HepG2 (cell line): Measurements from ENCODE around the gene PLEKHA6. TPM values are rescaled to one million over a fixed set of nuclear protein-coding genes. Genes with fewer than 3 reads are reported as not detected.

Experiments used
- ATAD3A ChIP-seq: sonication (generic); formaldehyde crosslinking; IDR thresholded peaks from 2 replicates; pipeline ENCODE4 v1.4.0; 2020; ENCODE audit warnings: missing genetic modification reagents
- EP300 ChIP-seq, 3 experiments: sonication (generic) in 1 of 3; formaldehyde crosslinking in 1 of 3; IDR thresholded peaks; 2 replicates each; pipeline versions ENCODE4 v1.5.1 to v1.6.1; 2011 to 2020; ENCODE audit warnings: low read depth in 2 of 3, low read length in 2 of 3, borderline replicate concordance in 1 of 3, improper control_type of control experiment in 1 of 3, mild to moderate bottlenecking in 1 of 3, missing genetic modification reagents in 1 of 3, moderate library complexity in 1 of 3
- ETV6 ChIP-seq: sonication (generic); formaldehyde crosslinking; conservative IDR thresholded peaks from 2 replicates; pipeline ENCODE4 v1.4.0; 2020; ENCODE audit warnings: missing genetic modification reagents
- MTA1 ChIP-seq: sonication (generic); formaldehyde crosslinking; IDR thresholded peaks from 2 replicates; pipeline ENCODE4 v1.4.0; 2020; ENCODE audit warnings: missing genetic modification reagents, mild to moderate bottlenecking, borderline replicate concordance
- NCOA2 ChIP-seq: sonication (generic); formaldehyde crosslinking; IDR thresholded peaks from 2 replicates; pipeline ENCODE4 v1.8.0; 2022; ENCODE audit warnings: inconsistent platforms
- NFIC ChIP-seq: IDR thresholded peaks from 2 replicates; pipeline ENCODE4 v1.6.1; 2012; ENCODE audit warnings: mild to moderate bottlenecking, low read length, inconsistent platforms
- SOX5 ChIP-seq: IDR thresholded peaks from 2 replicates; pipeline ENCODE4 v1.6.1; 2016; ENCODE audit warnings: borderline replicate concordance
- SPEN ChIP-seq: sonication (generic); formaldehyde crosslinking; IDR thresholded peaks from 2 replicates; pipeline ENCODE4 v1.5.1; 2020; ENCODE audit warnings: low read depth, mild to moderate bottlenecking, missing genetic modification reagents
- SUZ12 ChIP-seq: fragments of 150-350 bp; IDR thresholded peaks from 2 replicates; pipeline ENCODE4 v1.6.1; 2014; ENCODE audit warnings: low read depth, low read length
- ZBTB20 ChIP-seq: sonication (generic); formaldehyde crosslinking; IDR thresholded peaks from 2 replicates; pipeline ENCODE4 v1.8.1; 2023; ENCODE audit warnings: missing genetic modification reagents, low read depth, mild to moderate bottlenecking, borderline replicate concordance
- ZFP36 ChIP-seq: fragments of 150-350 bp; IDR thresholded peaks from 2 replicates; pipeline ENCODE4 v1.6.1; 2018; ENCODE audit warnings: borderline replicate concordance, low read length, low read depth; ENCODE audit not compliant: partially characterized antibody
- ZNF234 ChIP-seq: sonication (generic); formaldehyde crosslinking; conservative IDR thresholded peaks from 2 replicates; pipeline ENCODE4 v1.5.1; 2020; ENCODE audit warnings: mild to moderate bottlenecking, missing genetic modification reagents
- ZNF552 ChIP-seq: sonication (generic); formaldehyde crosslinking; IDR thresholded peaks from 2 replicates; pipeline ENCODE4 v1.9.0; 2022; ENCODE audit warnings: missing genetic modification reagents, mild to moderate bottlenecking, borderline replicate concordance
- ZNF556 ChIP-seq: sonication (generic); formaldehyde crosslinking; IDR thresholded peaks from 2 replicates; pipeline ENCODE4 v1.4.0; 2020; ENCODE audit warnings: mild to moderate bottlenecking, missing genetic modification reagents, borderline replicate concordance
- ZNF670 ChIP-seq: sonication (generic); formaldehyde crosslinking; IDR thresholded peaks from 2 replicates; pipeline ENCODE4 v1.8.0; 2022; ENCODE audit warnings: mild to moderate bottlenecking, missing genetic modification reagents, borderline replicate concordance
- ZNF841 ChIP-seq: sonication (generic); formaldehyde crosslinking; IDR thresholded peaks from 2 replicates; pipeline ENCODE4 v1.8.1; 2023; ENCODE audit warnings: missing genetic modification reagents, borderline replicate concordance
- polyA plus RNA-seq, 8 experiments: library from polyadenylated mRNA; depleted of rRNA in 3 of 8; stranded (reverse) in 7 of 8; unstranded in 1 of 8; fragments of >200 nt; fragmentation: Illumina TruSeq in 4 of 8; extraction: Trizol in 4 of 8; gene quantifications; 2 replicates each; pipeline versions ENCODE4 v1.2.1 to v1.2.3, GENCODE V29; 2011 to 2016; ENCODE audit warnings: low read depth in 4 of 8, missing spikeins in 1 of 8, mixed read lengths in 1 of 8; ENCODE audit not compliant: insufficient read depth in 1 of 8
- total RNA-seq, 5 experiments: library from RNA; depleted of rRNA; stranded (reverse); fragments of >200 nt; fragmentation: Illumina TruSeq; extraction: Trizol; gene quantifications; 2 replicates each; pipeline ENCODE4 v1.2.3, GENCODE V29; 2016; ENCODE audit warnings: low read depth in 1 of 5
- TF ChIP-seq, protein P1 (sequence below): sonication (generic); formaldehyde crosslinking; IDR thresholded peaks from 2 replicates; pipeline ENCODE4 v1.4.0; 2020; ENCODE audit warnings: low read depth, mild to moderate bottlenecking, missing genetic modification reagents
- TF ChIP-seq, protein P2 (sequence below): sonication (generic); formaldehyde crosslinking; IDR thresholded peaks from 2 replicates; pipeline ENCODE4 v1.4.0; 2020; ENCODE audit warnings: missing genetic modification reagents, borderline replicate concordance
- TF ChIP-seq, protein P3 (sequence below): sonication (generic); formaldehyde crosslinking; IDR thresholded peaks from 2 replicates; pipeline ENCODE4 v1.4.0; 2020; ENCODE audit warnings: mild to moderate bottlenecking, low read depth, missing genetic modification reagents
- TF ChIP-seq, protein P4 (sequence below): sonication (generic); formaldehyde crosslinking; IDR thresholded peaks from 2 replicates; pipeline ENCODE4 v1.5.0; 2020; ENCODE audit warnings: missing genetic modification reagents
- TF ChIP-seq, protein P5 (sequence below): sonication (generic); formaldehyde crosslinking; IDR thresholded peaks from 2 replicates; pipeline ENCODE4 v1.4.0; 2020; ENCODE audit warnings: missing genetic modification reagents
- TF ChIP-seq, protein P6 (sequence below): sonication (generic); IDR thresholded peaks from 2 replicates; pipeline ENCODE4 v1.6.1; 2016; ENCODE audit warnings: low read depth, borderline replicate concordance

The PLEKHA6 gene
- total and polyA plus RNA-seq, 2 of the 13 experiments (the other 11 are each of a cell fraction or from before 2014, with no cell fraction given): 5.3 to 11.4 TPM

DNA sequence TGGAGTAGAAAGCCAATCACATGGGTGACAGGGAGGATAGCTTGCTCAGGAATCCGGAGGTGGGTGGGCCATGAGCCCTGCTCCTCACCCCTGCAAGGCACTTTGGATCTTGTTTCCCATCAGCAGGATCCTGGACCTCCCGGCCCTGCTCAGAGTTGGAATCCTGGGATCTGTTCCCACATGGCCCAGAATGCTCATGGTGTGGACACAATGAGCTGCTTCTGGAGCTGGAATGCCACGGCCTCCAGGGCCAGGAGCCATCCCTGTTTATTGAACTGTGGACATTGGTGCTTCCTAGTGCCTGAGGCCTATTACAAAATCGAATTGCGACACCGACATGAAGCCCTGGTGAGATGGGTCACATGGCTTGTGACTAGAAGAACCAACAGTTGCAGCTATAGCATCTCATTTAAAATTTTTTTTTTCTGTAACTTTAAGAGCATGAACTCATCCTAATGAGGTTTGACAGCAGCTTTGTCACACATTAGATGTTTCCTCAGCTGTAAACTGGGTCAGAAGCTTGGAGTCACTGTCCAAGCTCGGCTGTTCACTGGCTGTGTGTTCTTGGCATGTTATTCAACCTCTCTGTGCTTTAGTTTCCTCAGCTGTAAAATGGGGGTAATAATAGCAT, 105.6 kb downstream of the PLEKHA6 start (continued):
- no peak for TF ChIP-seq SUZ12
- TF ChIP-seq, protein P1, sequence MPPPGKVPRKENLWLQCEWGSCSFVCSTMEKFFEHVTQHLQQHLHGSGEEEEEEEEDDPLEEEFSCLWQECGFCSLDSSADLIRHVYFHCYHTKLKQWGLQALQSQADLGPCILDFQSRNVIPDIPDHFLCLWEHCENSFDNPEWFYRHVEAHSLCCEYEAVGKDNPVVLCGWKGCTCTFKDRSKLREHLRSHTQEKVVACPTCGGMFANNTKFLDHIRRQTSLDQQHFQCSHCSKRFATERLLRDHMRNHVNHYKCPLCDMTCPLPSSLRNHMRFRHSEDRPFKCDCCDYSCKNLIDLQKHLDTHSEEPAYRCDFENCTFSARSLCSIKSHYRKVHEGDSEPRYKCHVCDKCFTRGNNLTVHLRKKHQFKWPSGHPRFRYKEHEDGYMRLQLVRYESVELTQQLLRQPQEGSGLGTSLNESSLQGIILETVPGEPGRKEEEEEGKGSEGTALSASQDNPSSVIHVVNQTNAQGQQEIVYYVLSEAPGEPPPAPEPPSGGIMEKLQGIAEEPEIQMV (CRISPR knock-in tag): 0 out of 2 replicates have a peak, but pooled peaks have one; percentile 55
- TF ChIP-seq MTA1 (CRISPR knock-in tag): peak; percentile 74; the same call in 1 of the 2 replicates
- no peak for TF ChIP-seq ZFP36
- peak; percentile 87; the same call in 1 of the 2 replicates for TF ChIP-seq ZNF670 (CRISPR knock-in tag)
- TF ChIP-seq, protein P2, sequence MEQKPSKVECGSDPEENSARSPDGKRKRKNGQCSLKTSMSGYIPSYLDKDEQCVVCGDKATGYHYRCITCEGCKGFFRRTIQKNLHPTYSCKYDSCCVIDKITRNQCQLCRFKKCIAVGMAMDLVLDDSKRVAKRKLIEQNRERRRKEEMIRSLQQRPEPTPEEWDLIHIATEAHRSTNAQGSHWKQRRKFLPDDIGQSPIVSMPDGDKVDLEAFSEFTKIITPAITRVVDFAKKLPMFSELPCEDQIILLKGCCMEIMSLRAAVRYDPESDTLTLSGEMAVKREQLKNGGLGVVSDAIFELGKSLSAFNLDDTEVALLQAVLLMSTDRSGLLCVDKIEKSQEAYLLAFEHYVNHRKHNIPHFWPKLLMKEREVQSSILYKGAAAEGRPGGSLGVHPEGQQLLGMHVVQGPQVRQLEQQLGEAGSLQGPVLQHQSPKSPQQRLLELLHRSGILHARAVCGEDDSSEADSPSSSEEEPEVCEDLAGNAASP: no peak; the same call in 1 of the 2 replicates
- TF ChIP-seq ETV6 (CRISPR knock-in tag): no peak
- TF ChIP-seq EP300 (IDR thresholded peaks at IDR 0.05; ENCODE audit: low read depth in 2 of 2, low read length in 2 of 2): peak; percentile 58 to 65; a peak in 1 of 4 replicates
- TF ChIP-seq EP300 (CRISPR knock-in tag; IDR thresholded peaks at IDR 0.05; ENCODE audit: borderline replicate concordance): peak; percentile 68
- peak; percentile 94 for TF ChIP-seq SPEN (CRISPR knock-in tag)
- TF ChIP-seq ZNF841 (CRISPR knock-in tag): no peak
- TF ChIP-seq ZBTB20 (CRISPR knock-in tag): peak; percentile 57; the same call in 1 of the 2 replicates
- TF ChIP-seq SOX5: peak; percentile 83
- TF ChIP-seq ZNF556 (CRISPR knock-in tag): peak; percentile 66; the same call in 1 of the 2 replicates
- peak; percentile 77 for TF ChIP-seq NCOA2 (CRISPR knock-in tag)
- TF ChIP-seq NFIC: 0 out of 2 replicates have a peak, but pooled peaks have one; percentile 26
- TF ChIP-seq, protein P3, sequence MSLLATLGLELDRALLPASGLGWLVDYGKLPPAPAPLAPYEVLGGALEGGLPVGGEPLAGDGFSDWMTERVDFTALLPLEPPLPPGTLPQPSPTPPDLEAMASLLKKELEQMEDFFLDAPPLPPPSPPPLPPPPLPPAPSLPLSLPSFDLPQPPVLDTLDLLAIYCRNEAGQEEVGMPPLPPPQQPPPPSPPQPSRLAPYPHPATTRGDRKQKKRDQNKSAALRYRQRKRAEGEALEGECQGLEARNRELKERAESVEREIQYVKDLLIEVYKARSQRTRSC (CRISPR knock-in tag): no peak
- peak; percentile 90 for TF ChIP-seq ZNF552 (CRISPR knock-in tag)
- no peak for TF ChIP-seq ZNF234
- TF ChIP-seq, protein P4, sequence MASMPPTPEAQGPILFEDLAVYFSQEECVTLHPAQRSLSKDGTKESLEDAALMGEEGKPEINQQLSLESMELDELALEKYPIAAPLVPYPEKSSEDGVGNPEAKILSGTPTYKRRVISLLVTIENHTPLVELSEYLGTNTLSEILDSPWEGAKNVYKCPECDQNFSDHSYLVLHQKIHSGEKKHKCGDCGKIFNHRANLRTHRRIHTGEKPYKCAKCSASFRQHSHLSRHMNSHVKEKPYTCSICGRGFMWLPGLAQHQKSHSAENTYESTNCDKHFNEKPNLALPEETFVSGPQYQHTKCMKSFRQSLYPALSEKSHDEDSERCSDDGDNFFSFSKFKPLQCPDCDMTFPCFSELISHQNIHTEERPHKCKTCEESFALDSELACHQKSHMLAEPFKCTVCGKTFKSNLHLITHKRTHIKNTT (CRISPR knock-in tag): no peak
- TF ChIP-seq ATAD3A (CRISPR knock-in tag): no peak
- TF ChIP-seq, protein P5, sequence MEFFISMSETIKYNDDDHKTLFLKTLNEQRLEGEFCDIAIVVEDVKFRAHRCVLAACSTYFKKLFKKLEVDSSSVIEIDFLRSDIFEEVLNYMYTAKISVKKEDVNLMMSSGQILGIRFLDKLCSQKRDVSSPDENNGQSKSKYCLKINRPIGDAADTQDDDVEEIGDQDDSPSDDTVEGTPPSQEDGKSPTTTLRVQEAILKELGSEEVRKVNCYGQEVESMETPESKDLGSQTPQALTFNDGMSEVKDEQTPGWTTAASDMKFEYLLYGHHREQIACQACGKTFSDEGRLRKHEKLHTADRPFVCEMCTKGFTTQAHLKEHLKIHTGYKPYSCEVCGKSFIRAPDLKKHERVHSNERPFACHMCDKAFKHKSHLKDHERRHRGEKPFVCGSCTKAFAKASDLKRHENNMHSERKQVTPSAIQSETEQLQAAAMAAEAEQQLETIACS: no peak
- TF ChIP-seq, protein P6, sequence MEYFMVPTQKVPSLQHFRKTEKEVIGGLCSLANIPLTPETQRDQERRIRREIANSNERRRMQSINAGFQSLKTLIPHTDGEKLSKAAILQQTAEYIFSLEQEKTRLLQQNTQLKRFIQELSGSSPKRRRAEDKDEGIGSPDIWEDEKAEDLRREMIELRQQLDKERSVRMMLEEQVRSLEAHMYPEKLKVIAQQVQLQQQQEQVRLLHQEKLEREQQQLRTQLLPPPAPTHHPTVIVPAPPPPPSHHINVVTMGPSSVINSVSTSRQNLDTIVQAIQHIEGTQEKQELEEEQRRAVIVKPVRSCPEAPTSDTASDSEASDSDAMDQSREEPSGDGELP: peak; percentile 76
